Testis (tissue), 3 donors: Measurements from ENCODE around the gene LPAR3. TPM values are rescaled to one million over a fixed set of nuclear protein-coding genes. Genes with fewer than 3 reads are reported as not detected.

Source experiments
- DNase-seq: peaks from one replicate; pipeline ENCODE4 v3.0.0-alpha.2; 2019
- H3K27ac ChIP-seq, 2 donors: fragments of 200-600 bp; sonication (generic); one replicate each; pipeline ENCODE4 v1.5.1; 2019
- H3K27me3 ChIP-seq: fragments of 200-600 bp; sonication (generic); one replicate; pipeline ENCODE4 v1.5.1; 2019
- H3K36me3 ChIP-seq: fragments of 200-600 bp; sonication (generic); one replicate; pipeline ENCODE4 v1.5.1; 2017; ENCODE audit warnings: low read depth; ENCODE audit errors: missing control alignments
- H3K4me1 ChIP-seq: fragments of 200-600 bp; sonication (generic); one replicate; pipeline ENCODE4 v1.5.1; 2019
- H3K4me3 ChIP-seq, 2 donors: fragments of 200-600 bp; sonication (generic); one replicate each; pipeline ENCODE4 v1.5.1; 2017 to 2019
- H3K9me3 ChIP-seq: fragments of 200-600 bp; sonication (generic); one replicate; pipeline ENCODE4 v1.5.1; 2017
- CTCF ChIP-seq, 3 experiments: fragments of 450-650 bp in 2 of 3; fragments of 200-600 bp in 1 of 3; sonication (generic) in 1 of 3; IDR thresholded peaks; one replicate each; pipeline ENCODE4 v1.5.1; 2016 to 2019; ENCODE audit warnings: antibody characterized with exemption in 3 of 3, mild to moderate bottlenecking in 2 of 3, moderate library complexity in 1 of 3
- POLR2A ChIP-seq: fragments of 450-650 bp; IDR thresholded peaks from one replicate; pipeline ENCODE4 v1.6.1; 2017; ENCODE audit warnings: antibody characterized with exemption, mild to moderate bottlenecking, moderate library complexity
- WGBS, 2 donors: methylation state at CpG; one replicate each; pipeline ENCODE4 v1.1.5; 2018; 5-methylcytosine and 5-hydroxymethylcytosine counted together
- intact Hi-C: fragments of 100-400 bp; cut with DNase I; formaldehyde crosslinking; loops from one replicate; pipeline ENCODE4 v1.15.1; 2023; ENCODE audit warnings: low total_unique reads
- polyA plus RNA-seq: library from polyadenylated mRNA; stranded (reverse); fragments of 350-450 nt; fragmentation: Illumina TruSeq; extraction: RNeasy Lipid Tissue Mini Kit (QIAGEN cat#74804); gene quantifications from one replicate; pipeline ENCODE4 v1.2.3, GENCODE V29; 2014; ENCODE audit warnings: low read depth, low replicate concordance; ENCODE audit not compliant: insufficient read depth
- total RNA-seq, 2 donors: library from RNA; depleted of rRNA; stranded (reverse); fragments of >200 nt; gene quantifications; one replicate each; pipeline ENCODE4 v1.2.3, GENCODE V29; 2016

LPAR3 gene
- total and polyA plus RNA-seq, 3 donors from 2014 or later = 23.3 to 73.8 (median 65.9) TPM

DNA sequence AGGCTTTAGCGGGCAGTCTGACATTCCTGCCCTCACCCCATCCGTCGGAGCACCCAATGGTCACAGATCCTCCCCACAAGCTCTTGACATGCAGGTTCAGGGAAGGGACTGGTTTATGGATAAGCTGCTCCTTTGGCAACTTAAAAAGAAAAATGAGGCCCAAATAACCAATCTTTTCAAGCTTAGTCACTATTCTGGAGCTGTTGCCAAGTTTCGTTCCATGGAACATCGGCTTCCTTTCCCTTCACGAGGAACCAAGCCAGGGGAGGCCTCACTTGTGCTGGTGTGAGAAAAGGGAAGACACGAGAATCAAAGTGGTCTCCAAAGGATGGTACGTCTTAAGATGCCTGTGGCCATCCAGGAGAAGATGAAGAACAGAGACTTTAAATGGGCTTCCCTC lies 46.1 kb upstream of the LPAR3 start:
- no peak overlapping the region for H3K4me3 ChIP-seq
- H3K4me1 ChIP-seq = no peaks in the 10 kb centered on the region
- 75 to 77% methylated on average over 8 of the region's 8 CpGs for WGBS, 2 donors
- DNase-seq = no peak
- no peaks in the 10 kb centered on the region for H3K27me3 ChIP-seq
- H3K27ac ChIP-seq = no peak overlapping the region
- intact Hi-C loops = no loop called here
- TF ChIP-seq POLR2A (no peak), CTCF (IDR thresholded peaks at IDR 0.05) (no peak)
- H3K9me3 ChIP-seq = no peaks in the 10 kb centered on the region
- no peaks in the 10 kb centered on the region for H3K36me3 ChIP-seq

DNA sequence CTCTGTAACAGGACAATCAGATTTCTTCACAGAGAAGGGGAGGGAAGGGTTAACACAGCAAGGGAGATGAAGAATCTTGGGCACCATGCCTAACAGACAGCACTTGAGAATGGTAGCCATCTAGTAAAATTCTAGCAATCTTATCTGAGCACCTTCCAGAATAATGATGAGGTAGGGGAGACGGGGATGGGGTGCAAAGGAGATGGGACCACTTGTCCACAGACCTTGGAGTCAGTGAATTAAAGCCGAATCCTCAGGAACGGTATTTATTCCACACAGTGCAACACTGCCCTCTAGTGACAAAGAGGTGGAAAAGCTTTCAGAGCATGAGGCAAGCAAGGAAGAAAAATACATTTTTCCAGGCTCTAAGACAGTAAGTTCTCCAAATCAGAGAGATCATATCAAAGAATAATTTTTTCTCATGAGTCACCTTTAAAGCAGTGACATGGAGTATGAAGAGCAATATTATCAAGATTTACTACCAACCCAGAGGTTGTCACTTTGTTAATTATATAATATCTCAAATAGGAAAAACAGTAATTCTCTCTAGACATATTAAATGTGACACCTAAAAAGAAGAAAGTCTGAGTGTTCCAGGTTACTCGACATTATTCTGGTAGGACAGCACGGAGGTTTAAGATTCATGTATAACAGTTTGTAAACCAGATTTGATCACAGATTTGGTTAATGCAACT lies 43.3 kb upstream of the LPAR3 start:
- no peak overlapping the region for H3K27ac ChIP-seq
- H3K36me3 ChIP-seq = no peaks in the 10 kb centered on the region
- no peaks in the 10 kb centered on the region for H3K27me3 ChIP-seq
- no peak overlapping the region for H3K4me3 ChIP-seq
- TF ChIP-seq CTCF (IDR thresholded peaks at IDR 0.05) = peak; percentile 72 to 92 (median 89)
- no peak for TF ChIP-seq POLR2A
- no peaks in the 10 kb centered on the region for H3K4me1 ChIP-seq
- DNase-seq = peak; percentile 53
- H3K9me3 ChIP-seq = no peaks in the 10 kb centered on the region
- 16 to 25% methylated on average over 5 of the region's 5 CpGs for WGBS, 2 donors
- intact Hi-C loops = no loop called here

- Histone ChIP-seq H3K27ac (no peak overlapping the region), H3K27me3 (no peaks in the 10 kb centered on the region), H3K36me3 (no peaks in the 10 kb centered on the region), H3K4me3 (no peak overlapping the region), H3K4me1 (no peaks in the 10 kb centered on the region), H3K9me3 (no peaks in the 10 kb centered on the region)
- no peak for TF ChIP-seq POLR2A
- no peak for TF ChIP-seq CTCF (IDR thresholded peaks at IDR 0.05)
- DNase-seq = no peak
- WGBS, 2 donors = 75 to 91% methylated on average over 7 of the region's 7 CpGs
- intact Hi-C loops = no loop called here
These were observed 40.1 kb upstream of the LPAR3 start for GRCh38 chr1:84933011-84933611.

- Histone ChIP-seq H3K27me3 (no peaks in the 10 kb centered on the region), H3K27ac (no peak overlapping the region), H3K9me3 (no peaks in the 10 kb centered on the region), H3K36me3 (no peaks in the 10 kb centered on the region), H3K4me3 (no peak overlapping the region), H3K4me1 (no peaks in the 10 kb centered on the region)
- 91 to 93% methylated on average over 2 of the region's 2 CpGs for WGBS, 2 donors
- TF ChIP-seq POLR2A (no peak), CTCF (IDR thresholded peaks at IDR 0.05) (no peak)
- intact Hi-C loops = no loop called here
- DNase-seq = no peak
These were observed 37.8 kb upstream of the LPAR3 start for GRCh38 chr1:84930831-84931230.

GRCh38 chr1:84930329-84930728 lies 37.3 kb upstream of the LPAR3 start:
- Histone ChIP-seq H3K9me3 (no peaks in the 10 kb centered on the region), H3K4me3 (no peak overlapping the region), H3K36me3 (no peaks in the 10 kb centered on the region), H3K4me1 (no peaks in the 10 kb centered on the region), H3K27me3 (no peaks in the 10 kb centered on the region), H3K27ac (no peak overlapping the region)
- DNase-seq = no peak
- TF ChIP-seq POLR2A (no peak), CTCF (IDR thresholded peaks at IDR 0.05) (no peak)
- 84 to 85% methylated on average over 4 of the region's 4 CpGs for WGBS, 2 donors
- intact Hi-C loops = no loop called here
